HT-29 (cell line): ENCODE data around the gene TICAM2. TPM values are rescaled to one million over a fixed set of nuclear protein-coding genes. Genes with fewer than 3 reads are reported as not detected.

Experiments
- DNase-seq: peaks from one replicate; pipeline ENCODE4 v3.0.0-alpha.2; 2015; ENCODE audit warnings: low spot score
- total RNA-seq: library from RNA; depleted of rRNA; stranded (reverse); fragments of >200 nt; shearing (Covaris generic); gene quantifications from 2 replicates; pipeline ENCODE4 v1.2.3, GENCODE V29; 2014

TICAM2 gene
- total RNA-seq, 1 experiment from 2014 or later: not detected

DNA sequence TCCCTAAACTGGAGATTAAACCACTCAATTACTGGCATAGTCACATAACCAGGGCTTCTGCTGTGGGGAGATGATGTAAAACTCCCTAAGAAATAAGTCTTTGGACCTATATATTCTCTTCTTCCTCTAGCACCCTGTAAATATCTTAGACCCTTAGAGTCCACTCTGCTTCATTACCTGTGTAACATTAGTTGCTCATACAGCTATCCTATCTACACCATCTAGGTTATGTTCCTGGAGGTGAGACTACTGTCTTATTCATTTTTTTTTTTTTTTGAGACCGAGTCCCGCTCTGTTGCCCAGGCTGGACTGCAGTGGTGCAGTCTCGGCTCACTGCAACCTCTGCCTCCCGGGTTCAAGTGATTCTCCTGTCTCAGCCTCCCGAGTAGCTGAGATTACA, 9.6 kb upstream of the TICAM2 start:
- DNase-seq: no peak

DNA sequence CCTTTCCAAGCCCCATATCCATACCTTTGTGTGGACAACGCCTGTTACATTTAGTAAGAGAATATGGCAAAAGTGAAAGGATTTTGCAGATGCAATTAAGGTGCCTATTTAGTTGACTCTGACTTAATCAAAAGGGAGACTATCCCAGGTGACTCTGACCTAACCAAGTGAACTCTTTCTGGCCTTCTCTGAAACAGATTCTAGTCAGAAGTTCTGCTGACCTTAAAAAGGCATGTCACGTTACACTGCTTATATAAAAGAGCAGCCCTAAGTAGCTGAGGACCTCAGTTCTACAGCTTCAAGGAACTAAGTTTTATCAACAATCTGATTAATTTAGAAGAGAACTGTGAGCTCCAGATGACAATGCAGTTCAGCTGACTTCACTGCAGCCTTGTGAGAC, 5.7 kb upstream of the TICAM2 start:
- DNase-seq: no peak

DNA sequence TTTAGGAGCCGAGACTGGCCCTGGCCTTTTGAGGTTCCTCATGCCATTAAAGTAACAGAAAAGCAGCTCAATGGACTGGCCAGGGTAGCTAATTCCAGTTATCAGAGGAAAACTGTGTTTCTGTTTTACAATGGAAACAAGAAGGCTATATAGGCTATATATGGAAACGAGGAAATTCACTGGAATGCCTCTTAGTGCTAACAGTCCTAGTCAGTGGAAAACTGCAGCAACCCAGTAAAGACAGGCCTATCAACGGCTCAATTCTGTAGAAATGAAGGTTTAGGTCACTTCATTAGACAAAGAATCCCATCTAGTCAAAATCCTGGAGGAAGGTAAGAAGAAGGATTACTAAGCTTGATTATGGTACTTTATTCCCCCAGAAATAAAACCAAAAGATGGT, 3.2 kb upstream of the TICAM2 start:
- no peak for DNase-seq

DNA sequence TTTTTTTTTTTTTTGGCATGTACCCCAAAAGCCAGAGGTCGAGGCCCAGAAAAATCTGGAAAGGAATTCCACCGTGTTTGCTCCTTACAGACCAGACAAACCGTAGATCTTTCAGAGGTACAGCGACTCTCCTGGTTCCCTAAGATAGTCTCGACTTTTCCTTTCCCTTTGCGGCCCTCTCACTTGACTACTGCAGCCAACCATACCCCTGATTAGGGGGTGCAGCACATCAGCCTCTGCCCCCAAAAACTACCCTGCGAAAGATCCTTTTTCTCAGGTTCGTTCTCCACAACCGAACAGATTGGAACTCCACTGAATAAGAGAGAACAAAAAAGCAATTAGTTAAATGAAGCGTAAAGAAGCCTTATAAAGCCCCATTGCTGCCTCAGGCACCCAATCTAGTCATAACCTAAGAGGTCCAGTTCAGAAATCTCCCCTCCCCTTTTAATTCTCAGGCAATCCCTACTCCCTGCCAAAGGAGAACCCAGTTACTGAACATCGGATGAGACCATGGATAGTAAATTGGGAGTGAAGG, 379 bp upstream of the TICAM2 start:
- DNase-seq: peak; percentile 17

DNA sequence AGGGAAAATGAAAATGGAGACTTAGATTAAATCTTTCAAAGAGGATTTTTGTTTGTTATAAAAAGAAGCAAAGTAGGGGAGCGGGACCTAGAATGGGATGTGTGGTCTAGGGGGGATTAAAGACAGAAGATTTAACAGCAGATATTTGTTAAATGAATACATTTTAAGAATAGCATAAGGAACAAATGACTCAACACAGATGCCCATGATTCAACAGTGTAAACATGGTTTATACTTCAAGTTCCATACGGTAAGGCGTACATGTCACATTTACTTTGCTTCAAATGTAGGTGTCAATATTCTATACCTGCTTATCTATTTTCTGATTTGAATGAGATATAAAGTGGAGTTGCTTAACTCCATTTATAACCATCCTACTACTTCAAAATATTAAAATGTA, 1.5 kb downstream of the TICAM2 start:
- no peak for DNase-seq

DNA sequence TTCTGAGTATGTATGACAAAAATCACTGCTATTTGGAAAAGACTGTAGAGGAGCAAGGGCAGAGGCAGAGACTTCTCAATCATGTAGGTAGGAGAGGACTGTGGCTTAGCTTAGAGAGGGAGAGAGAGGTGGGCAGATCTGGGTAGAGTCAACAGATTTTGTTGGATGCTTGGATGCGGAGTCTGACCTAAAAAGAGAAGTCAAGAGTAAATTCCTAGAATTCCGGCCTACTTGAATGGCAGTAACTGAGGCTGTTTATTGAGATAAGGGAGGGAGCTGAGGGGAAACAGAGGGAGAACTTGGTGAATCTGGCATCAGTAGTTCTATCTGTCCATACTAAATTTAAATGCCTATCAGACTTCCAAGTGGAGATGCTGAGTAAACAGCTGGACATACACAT, 2.4 kb downstream of the TICAM2 start:
- no peak for DNase-seq

DNA sequence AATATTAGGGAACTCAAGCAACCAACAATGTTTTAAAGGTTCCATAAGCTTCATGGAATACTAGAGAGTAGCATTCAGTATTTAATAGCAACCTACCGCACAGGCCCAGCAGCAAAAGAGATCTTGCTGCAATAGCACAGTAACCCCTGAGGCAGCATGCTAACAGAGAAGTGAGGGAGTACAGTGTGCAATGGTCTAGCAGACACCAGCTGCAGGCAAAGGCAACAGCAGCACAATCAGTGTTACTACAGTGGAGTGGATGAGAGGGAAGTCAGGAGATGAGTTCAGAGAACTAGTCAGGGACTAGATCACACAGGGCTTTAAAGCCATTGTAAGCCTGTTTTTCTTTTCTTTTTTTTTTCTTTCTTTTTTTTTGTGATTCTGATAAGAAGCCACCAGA, 2.8 kb downstream of the TICAM2 start:
- DNase-seq: no peak

DNA sequence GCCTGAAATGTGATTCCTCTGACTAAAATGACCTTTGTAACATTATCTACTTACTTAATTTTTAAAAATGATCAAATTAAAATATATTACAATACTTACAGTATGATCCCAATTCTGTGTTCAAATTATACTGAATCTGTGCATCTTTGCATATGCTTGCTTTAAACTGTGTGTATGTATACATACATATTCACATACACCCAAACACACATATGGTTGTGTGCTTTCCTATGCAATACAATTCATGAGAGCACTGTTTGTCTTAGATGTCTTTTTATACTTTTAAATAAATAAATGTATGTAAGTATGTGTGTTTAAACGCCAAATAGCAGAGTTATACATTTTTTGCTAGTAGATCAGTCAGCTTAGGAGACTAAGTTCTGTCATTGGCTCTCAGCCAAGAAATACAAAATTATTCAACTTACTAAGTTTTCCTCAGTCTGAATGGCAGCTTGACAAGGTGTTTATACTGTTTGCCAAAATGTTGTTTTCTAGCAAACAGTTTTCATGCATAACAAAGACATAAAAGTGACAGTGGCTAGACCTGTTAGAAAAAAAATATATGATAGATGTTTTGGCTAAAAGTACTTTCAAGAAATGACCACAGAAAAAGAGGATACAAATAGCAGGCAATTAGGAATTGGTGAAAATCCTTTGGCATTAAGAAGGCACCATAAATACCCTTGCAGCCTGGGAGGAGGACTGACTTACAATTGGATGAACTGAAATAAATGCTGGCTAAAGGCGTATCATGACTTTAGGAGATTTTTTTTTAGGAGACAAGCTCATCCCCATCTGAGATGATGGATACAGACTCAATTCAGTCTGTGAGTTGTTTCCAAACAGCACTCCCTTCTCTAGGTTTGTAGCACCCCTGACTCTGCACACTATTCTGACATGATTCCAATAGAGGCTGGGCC, 7.9 kb downstream of the TICAM2 start:
- no peak for DNase-seq

DNA sequence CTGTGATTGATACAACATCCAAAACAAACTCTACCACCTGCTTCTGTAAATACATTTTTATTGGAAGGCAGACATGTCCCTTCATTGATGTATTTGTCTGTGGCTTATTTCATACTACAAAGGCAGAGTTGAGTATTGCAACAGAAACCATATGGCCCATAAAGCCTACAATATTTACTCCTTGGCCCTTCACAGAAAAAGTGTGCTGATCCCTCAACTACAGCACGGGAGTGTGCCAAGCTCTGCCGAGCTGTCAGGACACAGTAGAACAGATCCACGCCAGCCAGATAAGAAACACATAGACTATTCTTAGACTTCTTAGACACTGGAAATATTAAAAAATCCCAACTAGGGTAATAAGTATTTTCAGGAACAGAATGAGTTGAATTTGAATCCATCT, 13.2 kb downstream of the TICAM2 start:
- no peak for DNase-seq

DNA sequence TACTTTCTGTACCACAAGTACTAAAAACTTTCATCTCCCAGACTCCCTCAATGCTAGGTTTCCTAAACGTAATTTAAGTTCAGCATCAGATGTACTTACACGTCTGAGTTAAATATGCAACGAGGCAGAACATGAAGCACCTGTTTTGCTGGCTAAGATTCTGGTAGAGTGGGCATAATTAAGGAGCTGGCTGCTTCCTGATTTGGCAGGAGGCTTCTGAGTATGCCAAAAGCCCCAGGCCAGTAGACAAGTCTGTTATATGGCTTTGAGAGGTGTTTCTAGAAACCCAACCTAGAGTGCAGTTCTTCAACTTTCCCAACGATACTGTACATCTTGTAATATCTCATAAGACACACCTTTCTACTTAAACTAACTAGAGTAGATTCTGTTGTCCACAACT, 13.6 kb downstream of the TICAM2 start:
- no peak for DNase-seq

DNA sequence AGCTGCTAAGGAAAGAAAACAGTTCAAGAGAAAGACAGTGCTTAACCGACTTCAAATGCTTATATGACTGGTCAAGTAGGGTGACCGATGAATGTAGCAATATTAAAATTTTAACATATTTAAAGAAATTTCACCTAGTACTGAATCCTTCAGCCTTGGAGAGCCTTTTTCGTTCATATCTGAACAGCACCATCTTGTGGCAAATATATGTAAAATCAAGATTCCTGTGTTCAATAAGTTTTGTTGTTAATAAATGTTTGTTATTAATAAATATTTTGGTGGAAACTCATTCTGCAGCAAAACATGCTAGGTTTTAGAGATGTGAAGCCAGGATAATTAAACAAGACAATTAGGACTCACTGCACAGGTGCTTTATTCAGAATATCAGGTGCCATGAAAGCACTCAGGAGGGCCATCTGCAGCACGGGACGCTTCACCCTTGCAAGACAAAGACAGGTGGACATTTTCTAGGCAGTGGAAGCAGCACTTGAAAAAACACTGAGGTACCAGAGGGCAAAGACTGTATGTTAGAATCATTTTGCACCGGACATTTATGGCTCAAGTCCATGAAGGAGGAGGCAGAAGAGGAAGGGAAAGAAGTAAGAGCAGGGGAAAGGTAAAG, 15.6 kb downstream of the TICAM2 start:
- peak; percentile 51 for DNase-seq

DNA sequence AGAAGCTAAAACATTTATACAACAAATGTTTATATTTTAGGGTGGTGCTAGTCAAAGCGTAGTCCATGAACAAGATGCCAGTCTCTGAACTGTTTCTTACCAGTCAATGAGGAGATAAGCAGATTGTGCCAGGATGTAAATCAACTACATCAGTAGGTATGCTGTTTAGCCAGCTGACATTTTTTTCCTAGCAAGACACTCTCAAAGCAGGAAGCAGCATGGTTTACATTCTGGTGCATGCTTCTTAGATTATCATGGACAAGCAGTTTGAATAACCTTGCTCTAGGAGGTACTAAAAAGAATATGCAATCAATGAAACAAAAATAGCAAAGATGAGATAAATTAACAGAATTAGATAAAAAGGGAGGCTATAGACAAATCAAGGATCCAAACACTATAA, 17.0 kb downstream of the TICAM2 start:
- DNase-seq: no peak

DNA sequence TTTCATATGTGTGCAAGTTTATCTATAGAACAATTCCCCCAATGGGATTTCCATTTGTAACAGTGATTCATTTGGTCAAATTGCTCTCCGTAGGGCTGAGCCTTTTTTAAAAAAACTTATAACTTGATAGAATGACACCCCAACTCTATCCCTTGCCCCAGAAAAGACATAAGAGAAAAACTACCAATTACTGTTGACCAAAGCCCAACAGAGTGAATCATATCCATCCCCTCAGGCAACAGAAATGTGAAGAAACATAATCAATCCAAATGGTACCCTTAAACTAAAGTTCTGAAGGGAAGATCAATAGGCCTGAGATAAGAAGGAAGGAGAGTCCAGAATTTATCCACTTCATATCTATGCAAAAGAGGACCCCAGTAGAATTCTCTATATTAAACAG, 17.8 kb downstream of the TICAM2 start:
- no peak for DNase-seq

DNA sequence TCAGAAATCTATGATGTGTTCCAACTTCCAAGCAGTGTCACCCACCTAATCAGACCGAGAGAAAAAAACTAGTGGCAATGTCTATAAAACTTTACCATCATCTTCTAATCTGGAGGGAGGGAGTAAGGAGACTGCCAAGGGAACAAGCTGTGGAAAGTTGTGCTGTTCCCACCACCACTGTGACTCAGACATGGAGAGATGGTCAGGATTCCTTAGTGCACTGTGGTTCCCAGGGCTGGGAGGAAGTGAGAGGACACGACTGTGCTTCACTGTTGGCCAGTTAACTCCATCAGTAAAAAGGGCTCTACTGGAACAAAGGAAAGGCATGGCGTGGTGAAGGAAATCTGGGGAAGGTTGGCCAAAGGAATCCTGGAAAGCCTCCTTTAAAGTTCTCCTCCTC, 18.8 kb downstream of the TICAM2 start:
- DNase-seq: no peak

DNA sequence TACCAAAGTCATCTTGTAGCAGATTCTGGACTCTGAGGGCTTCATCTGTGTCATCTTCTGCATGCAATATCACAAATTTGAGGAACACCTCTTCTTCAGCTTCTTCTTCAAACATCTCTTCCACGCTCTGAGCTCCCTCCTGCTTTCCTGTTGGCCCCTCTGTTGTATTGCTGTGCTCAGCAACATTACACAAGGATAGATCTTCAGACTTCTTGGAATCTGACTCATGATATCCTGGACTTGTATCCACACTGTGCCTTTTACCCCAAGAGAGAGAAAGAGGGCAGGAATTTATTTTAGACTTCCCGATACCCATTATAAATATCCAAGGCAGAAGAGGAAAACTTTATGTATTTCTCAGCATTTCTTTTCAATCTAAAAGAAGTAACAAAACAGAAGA, 21.3 kb downstream of the TICAM2 start:
- no peak for DNase-seq

DNA sequence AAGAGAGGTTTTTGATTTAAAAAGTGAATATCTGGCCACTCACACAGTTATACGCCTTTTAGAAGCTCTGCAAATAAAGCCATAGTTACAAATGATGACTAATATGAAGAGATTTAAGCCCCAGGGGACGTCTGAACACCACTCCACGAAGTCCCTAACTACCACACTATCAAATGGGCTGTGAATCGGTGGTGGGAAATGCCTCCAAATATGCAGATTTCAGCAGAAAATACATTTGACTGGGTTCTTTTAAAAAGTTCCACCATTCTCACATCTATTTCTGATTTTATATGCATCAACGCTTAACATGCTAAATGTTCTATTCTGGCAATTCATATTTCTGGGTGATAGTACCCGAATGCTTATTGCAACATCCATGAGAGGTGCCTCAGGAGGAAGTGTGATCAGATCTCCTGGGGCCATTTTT, 22.5 kb downstream of the TICAM2 start:
- DNase-seq: no peak

DNA sequence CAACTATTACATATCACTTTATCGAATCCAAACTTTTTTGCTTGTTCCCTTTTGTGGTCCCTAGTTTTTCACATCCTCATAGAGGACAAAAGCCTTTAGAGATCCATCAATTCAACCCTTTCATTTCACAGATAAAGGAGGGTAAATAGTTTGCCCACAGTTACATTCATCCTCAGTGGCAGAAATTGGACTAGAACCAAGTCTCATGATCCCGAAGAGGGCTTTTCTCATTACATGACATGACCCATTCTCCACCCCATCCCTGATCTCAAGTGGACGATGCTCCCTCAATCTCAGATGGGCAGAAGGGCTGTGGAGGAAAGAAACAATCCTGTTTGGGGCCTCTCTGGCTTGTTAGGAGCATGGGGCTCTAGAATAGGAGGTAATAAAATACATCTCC, 23.1 kb downstream of the TICAM2 start:
- no peak for DNase-seq

DNA sequence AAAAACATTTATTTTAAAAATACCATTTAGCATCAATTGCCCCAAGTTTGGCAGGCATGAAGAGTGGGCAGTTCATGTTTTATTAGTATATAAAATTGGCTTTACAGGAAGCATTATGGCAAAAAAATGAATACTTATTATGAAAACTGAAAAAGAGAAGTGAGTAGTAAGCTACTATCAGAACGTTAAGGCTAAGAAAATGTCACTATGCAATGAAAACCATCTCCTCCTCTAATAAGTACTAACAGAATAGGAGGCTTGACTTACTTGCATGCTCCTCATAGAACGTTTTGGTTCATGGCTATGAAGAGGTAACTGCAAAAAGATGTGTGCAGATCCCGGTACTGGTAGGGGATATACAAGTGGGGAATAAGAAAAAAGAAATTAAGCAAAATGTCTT, 23.6 kb downstream of the TICAM2 start:
- DNase-seq: no peak

DNA sequence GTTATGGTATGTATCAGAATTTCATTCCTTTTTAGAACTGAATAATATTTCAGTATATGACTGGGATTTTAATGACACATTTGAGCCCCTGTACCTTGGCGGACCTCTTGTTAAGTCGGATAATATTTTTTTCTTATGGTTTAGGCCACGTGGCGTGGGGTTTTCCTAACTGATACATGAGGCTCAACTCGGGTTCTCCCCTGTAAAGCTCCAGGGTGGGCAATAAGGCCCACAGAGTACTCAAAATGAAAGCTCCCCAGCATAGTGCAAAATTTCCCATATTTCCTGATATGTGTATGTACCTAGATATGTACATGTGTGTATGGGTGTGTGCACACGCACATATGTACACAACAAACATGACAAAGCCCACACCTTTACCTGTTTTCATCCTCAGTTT, 24.5 kb downstream of the TICAM2 start:
- DNase-seq: no peak

DNA sequence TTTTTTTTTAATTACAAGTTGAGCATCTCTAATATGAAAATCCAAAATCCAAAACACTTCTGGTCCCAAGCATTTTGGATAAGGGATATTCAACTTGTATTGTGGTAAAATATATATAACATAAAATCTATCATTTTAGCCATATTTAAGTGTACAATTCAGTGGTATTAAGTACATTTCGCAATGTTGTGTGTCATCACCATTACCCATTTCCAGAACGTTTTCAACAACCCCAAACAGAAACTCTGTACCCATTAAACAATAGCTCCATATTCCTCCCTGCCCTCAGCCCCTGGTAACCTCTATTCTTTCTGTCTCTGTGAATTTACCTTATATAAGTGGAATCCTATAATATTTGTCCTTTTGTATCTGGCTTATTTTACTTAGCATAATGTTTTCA, 24.9 kb downstream of the TICAM2 start:
- no peak for DNase-seq

DNA sequence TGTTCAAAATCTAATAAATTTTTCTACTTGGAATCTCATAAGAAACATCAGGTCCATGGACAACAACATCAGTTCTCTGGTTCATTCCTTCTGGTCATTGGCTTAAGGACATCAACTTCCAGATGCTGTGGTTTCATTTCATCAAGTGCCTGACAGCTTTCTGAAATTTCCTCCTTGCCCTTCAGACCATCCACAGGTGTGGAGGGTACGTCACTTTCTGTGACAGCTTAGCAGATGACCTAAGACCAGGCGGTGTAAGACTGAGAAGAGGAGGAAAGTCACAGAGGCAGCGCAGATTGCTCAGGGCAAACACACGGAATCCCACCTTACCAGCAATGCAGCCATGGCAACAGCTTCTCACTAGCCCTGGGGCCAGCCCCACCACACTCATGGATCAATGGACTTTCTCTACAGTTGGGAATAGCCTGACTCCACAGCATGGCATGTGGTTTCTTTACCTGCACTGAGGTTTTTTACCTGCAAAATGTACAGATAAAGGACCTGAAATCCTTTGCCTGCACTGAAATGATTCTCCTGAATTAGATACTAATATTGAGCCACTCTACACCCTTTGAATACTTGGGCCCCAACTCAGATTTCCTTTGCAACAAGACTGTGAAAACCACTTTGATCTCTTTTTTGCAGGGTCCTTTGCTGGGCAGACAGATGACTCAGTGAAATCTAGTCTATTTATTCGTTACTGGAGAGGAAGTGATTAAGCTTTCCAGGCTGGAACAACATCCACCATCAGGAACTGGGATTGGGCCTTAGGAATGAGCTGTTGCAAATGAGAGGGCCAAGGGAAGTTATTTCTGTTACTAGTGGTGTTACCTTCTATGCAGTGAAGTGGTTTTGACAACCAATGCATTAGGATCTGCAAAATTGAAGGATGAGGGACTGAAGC, 26.9 kb downstream of the TICAM2 start:
- DNase-seq: no peak

DNA sequence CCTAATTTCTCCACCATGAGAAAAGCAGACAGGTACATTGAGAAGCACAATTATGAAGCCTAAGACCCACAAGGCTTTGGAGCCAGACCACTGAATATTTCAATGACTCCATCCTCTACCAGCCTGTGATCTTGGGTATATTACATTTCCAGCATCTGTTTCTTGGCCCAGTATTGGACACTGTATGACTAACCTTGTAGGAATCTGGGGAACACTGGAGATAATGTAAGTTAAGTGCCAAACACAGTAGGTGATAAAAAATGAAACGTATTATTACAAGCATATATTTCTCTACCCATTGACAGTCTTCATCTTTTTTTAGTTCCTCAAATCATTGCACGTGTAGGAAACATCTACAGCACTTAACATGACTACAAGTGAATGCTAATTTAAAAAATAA, 29.1 kb downstream of the TICAM2 start:
- no peak for DNase-seq
